COR-L47 (cell line): ENCODE measurements around the gene RAP1GDS1.

Source experiments
- DNase-seq: peaks from one replicate; lab custom pipeline; 2025; lab: John Stamatoyannopoulos, UW

The RAP1GDS1 gene

DNA sequence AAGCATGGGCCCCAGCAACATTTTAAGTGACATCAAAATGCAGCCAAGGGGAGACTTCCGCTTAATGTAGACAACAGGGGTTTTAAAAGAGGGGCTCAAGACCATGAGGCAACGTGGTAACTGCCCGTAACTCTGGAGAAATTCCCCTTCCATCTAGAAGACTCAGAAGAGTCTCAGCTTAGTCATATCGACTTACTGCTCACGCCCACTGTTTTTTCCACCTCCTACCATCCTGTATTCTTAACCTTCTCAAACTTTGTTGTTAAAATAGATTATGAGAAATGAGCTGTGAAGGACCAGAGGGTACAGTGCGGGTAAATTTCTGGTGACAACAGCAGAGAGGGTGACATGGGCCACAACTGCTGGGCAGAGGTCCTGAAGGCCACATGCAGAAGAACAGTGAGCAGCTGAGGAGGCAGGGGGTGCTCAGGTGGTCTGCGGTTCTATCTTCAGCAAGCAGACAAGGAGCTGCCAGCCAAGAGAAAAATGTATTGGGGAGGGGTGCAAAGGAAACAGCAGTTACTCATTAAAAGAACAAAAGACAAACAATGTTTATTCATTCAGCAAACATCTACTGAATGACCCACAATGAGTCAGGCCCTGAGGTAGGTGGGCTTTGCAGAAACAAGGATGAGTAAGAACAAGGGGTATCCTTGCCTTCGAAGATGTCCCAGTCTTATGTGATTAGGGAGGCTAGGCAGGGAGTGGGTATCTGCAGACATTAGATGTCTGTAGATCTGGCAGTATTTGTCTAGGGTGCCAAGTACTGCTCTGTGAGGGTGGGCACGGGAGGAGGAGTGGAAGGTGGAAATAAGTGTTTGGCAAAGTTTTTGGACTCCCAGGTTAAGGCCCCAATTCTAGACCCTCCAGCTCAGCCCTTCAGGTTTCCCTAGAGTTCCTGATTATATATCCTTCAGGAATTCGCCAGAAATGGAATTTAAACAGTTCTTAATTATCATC, 221.9 kb downstream of the RAP1GDS1 start:
- no peak for DNase-seq

DNA sequence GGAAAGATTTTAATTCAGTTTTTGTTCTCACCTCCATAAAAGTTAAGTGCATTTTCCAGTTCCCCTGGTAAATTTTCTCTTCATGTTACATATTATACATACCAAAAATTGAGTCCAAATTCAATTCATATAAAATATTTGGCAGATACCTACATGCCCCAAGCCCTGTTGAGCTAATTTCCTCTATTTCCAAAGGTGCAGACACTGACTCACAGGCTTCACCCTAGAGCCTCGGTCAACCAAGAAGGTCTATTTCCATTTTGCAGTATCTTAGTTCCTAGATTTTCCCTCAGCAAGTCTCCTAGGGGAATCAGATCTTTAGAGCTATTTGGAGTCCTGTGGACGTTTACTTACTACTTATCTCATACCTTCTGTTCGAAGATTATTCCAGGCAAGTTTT, 222.8 kb downstream of the RAP1GDS1 start:
- no peak for DNase-seq

DNA sequence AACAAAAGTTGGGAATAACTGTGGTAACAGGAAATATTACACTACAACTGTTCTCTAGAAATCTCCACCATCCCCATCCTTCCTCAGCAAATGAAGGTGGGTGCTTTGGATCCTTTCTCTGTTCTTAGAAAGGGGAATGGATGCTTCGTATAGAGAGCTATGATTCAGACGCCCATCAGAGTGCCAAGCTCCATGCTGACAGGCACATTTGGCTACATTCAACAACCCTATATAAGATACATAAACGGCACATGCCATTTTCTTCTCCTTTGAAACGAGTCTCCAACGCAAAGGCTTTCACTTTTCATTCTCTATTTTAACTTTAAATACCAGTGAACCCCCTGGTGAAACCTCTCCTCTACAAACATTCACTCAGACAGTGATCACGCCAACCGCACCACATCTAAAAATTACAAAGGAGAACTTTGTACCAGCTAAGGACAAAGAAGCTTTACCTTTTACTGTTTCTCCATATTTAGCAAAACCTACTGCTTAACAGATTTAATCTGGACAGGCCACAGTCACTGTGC, 224.7 kb downstream of the RAP1GDS1 start:
- no peak for DNase-seq

DNA sequence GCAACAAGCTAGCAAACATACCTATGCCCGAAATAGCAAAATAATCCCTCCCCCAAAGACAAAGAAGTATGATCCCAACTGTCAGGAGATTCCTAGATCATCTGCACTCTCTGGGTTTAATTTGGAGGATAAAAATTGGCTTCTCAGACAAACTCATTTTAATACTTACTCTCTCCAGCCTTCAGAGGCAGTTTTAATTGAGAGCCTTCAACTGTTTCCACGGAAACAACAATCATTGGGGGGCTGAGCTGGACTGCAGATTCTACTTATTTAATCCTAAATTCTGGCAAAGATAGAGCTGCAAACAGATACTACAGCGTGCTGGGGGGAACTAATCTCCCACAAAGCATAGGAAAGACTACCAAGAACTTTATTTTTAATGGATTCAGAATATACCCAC, 229.1 kb downstream of the RAP1GDS1 start:
- no peak for DNase-seq

DNA sequence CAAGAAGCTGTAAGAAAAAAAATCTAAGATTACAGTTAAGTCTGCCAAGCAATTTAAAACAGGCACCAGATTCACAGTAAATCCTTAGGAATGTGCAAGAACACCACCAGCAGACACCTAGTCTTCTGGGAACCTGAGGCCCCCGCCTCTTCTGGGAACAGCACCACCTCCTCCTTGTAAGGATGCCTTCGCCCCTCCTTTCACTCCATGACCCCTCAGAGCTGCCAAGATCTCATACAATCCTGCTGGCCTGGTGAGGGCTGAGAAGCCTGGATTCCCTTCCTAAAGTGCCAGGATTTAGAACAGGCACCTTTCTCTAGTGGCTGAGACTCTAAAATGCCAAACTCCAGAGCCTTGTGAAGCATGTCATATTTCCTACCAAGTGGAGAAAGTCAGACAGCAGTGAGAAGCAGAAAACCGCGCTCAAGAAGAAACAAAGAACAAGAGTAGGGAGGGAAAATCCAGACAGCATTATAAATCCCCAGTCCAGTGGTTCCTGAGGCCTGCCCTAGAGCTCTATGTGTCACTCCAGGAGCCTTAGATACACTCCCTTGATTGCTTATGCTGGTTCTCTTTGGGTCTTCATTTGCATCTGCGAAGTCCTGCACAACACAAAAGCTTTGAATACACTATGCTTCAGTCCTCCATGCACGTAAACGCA, 230.8 kb downstream of the RAP1GDS1 start:
- DNase-seq, result no peak

DNA sequence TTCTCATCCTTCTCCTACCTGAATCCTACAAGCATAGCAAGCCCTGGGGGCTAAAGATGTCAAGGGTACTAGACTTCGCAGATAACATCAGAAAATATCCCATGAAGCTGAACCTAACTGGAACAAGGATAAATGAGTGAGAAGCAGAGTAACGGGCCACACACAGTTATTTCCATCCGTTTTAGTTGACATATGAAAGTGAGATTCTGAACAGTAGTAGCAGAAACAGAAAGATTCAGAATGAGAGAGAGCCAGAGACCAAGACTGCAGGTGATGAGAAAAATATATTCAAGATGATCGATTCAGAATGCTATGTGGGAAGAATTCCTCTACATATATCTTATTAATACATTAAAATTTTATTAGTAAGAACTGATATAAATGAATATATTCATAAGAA, 232.1 kb downstream of the RAP1GDS1 start:
- DNase-seq, result no peak
